ENCODE measurements around the gene WWC1.

DNA sequence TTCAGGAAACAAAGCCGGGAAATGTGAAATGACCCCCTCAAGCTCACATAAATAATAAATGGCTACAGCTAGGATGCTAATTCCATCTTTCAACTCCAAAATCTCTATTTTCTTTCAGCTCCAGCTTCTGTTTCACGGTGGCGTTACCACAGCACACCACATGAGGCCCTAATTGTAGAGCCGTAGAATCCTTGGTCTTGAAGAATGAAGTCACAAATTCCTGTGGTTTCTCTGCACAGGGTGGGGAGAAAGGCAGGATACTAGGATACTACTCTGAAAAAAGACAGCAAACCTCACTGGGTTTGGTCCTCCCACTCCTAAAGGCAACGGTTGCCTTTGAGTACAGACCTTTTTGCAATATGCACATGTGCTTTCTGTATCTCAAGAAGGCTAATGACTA is 180.9 kb downstream of the WWC1 start:
- TF ChIP-seq, protein P1, sequence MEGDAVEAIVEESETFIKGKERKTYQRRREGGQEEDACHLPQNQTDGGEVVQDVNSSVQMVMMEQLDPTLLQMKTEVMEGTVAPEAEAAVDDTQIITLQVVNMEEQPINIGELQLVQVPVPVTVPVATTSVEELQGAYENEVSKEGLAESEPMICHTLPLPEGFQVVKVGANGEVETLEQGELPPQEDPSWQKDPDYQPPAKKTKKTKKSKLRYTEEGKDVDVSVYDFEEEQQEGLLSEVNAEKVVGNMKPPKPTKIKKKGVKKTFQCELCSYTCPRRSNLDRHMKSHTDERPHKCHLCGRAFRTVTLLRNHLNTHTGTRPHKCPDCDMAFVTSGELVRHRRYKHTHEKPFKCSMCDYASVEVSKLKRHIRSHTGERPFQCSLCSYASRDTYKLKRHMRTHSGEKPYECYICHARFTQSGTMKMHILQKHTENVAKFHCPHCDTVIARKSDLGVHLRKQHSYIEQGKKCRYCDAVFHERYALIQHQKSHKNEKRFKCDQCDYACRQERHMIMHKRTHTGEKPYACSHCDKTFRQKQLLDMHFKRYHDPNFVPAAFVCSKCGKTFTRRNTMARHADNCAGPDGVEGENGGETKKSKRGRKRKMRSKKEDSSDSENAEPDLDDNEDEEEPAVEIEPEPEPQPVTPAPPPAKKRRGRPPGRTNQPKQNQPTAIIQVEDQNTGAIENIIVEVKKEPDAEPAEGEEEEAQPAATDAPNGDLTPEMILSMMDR (IDR thresholded peaks at IDR 0.05): no peak
- TF ChIP-seq POLR2A (IDR thresholded peaks at IDR 0.05): no peak
- no peak for TF ChIP-seq POLR2AphosphoS5 (IDR thresholded peaks at IDR 0.05)
